OCI-LY7 (cell line): Measurements from ENCODE around the gene AGAP3.

Experiments
- CTCF ChIP-seq: fragments of 200-600 bp; sonication (generic); conservative IDR thresholded peaks from 2 replicates; pipeline ENCODE4 v1.5.1; 2014; ENCODE audit warnings: mild to moderate bottlenecking, antibody characterized with exemption, low read length, moderate library complexity, mixed read lengths
- EZH2phosphoT487 ChIP-seq: fragments of 200-600 bp; sonication (generic); IDR thresholded peaks from 2 replicates; pipeline ENCODE4 v1.6.1; 2018; ENCODE audit warnings: low read depth, borderline replicate concordance, mild to moderate bottlenecking, mixed run types, antibody characterized with exemption, low read length, moderate library complexity, mixed read lengths

- TF ChIP-seq CTCF: no peak
- no peak for TF ChIP-seq EZH2phosphoT487
Measured at GRCh38 chr7:151133266-151133985, 47.2 kb downstream of the AGAP3 start.
